ENCODE results near the gene CENPC. TPM values are rescaled to one million over a fixed set of nuclear protein-coding genes. Genes with fewer than 3 reads are reported as not detected.

CENPC gene
- total RNA-seq, 2 donors from 2014 or later: 22.9 to 32.3 TPM

DNA sequence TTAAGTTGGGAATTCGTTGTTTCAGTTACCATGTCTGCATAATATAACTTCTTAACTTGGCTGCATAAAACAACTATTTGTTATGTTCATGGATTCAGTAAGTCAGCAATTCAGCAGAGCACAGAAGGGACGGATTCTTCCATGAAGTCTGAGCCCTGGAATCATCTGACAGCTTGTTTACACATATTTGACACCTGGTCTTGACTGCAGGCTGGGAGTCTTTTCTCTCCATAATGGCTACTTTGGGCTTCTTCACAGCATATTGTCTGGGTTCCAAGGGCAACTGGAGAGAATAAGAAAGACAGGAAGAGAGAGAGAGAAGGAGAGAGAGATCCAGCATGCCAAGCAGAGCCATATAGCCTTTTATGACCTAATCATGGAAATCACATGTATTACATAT is 23.1 kb downstream of the CENPC start:
- Histone ChIP-seq H3K4me1 (ENCODE audit: control insufficient read depth, insufficient read depth, low read length) (no peaks in the 10 kb centered on the region), H3K27me3 (ENCODE audit: control insufficient read depth, insufficient read depth, low read length, poor library complexity, severe bottlenecking) (no peaks in the 10 kb centered on the region), H3K36me3 (ENCODE audit: control insufficient read depth, insufficient read depth, low read length) (peaks cover 29% of the 10 kb centered on the region), H3K4me3 (ENCODE audit: low read length) (no peak overlapping the region), H3K9me3 (ENCODE audit: control insufficient read depth, low read length) (no peaks in the 10 kb centered on the region), H3K27ac (ENCODE audit: low read depth, low read length) (no peak overlapping the region), H3K9ac (ENCODE audit: extremely low read depth, low read length, poor library complexity, severe bottlenecking) (no peak overlapping the region)
- peaks cover 34% of the 10 kb centered on the region for H3K36me3 Mint-ChIP-seq (ENCODE audit: low read depth)
- TF ChIP-seq, protein P1, sequence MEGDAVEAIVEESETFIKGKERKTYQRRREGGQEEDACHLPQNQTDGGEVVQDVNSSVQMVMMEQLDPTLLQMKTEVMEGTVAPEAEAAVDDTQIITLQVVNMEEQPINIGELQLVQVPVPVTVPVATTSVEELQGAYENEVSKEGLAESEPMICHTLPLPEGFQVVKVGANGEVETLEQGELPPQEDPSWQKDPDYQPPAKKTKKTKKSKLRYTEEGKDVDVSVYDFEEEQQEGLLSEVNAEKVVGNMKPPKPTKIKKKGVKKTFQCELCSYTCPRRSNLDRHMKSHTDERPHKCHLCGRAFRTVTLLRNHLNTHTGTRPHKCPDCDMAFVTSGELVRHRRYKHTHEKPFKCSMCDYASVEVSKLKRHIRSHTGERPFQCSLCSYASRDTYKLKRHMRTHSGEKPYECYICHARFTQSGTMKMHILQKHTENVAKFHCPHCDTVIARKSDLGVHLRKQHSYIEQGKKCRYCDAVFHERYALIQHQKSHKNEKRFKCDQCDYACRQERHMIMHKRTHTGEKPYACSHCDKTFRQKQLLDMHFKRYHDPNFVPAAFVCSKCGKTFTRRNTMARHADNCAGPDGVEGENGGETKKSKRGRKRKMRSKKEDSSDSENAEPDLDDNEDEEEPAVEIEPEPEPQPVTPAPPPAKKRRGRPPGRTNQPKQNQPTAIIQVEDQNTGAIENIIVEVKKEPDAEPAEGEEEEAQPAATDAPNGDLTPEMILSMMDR (conservative IDR thresholded peaks at IDR 0.05): no peak
- 78 to 90% methylated on average over 1 to 2 of the region's 2 CpGs for WGBS, 2 experiments (ENCODE audit: insufficient coverage in 1 of 2, insufficient read length in 1 of 2)
- H3K4me3 Mint-ChIP-seq: no peak overlapping the region
- H3K9me3 Mint-ChIP-seq: no peaks in the 10 kb centered on the region
- no peak overlapping the region for H3K27ac Mint-ChIP-seq
- H3K4me1 Mint-ChIP-seq: peaks cover 4% of the 10 kb centered on the region
- DNase-seq: peak; percentile 57
- no peaks in the 10 kb centered on the region for H3K27me3 Mint-ChIP-seq (ENCODE audit: insufficient read depth)

DNA sequence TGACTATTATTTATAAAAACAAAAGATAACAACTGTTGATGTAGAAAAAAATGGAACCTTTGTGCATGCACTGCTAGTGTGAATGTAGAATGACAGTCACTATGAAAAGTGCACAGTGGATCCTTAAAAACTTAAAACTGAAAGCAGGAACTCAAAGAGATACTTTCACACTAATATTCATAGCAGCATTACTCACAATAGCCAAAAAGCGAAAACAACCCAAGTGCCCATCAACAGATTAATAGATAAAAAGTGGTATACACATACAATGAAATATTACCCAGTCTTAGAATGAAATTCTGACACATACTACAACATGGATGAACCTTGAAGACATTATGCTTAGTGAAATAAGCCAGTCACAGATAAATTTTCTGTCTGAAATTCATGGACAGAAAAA is 23.8 kb downstream of the CENPC start:
- no peak overlapping the region for H3K27ac Mint-ChIP-seq
- WGBS, 2 experiments (ENCODE audit: insufficient coverage in 1 of 2, insufficient read length in 1 of 2): 100% methylated on average over 1 of the region's 1 CpG; no CpG with 5 or more reads in 1 of the 2 experiments
- TF ChIP-seq, protein P1 (conservative IDR thresholded peaks at IDR 0.05): no peak
- no peak overlapping the region for H3K9ac ChIP-seq (ENCODE audit: extremely low read depth, low read length, poor library complexity, severe bottlenecking)
- no peak for DNase-seq
- H3K36me3 Mint-ChIP-seq (ENCODE audit: low read depth): peaks cover 34% of the 10 kb centered on the region
- H3K27me3 Mint-ChIP-seq (ENCODE audit: insufficient read depth): no peaks in the 10 kb centered on the region
- peaks cover 30% of the 10 kb centered on the region for H3K36me3 ChIP-seq (ENCODE audit: control insufficient read depth, insufficient read depth, low read length)
- peaks cover 4% of the 10 kb centered on the region for H3K4me1 Mint-ChIP-seq
- H3K9me3 ChIP-seq (ENCODE audit: control insufficient read depth, low read length): no peaks in the 10 kb centered on the region
- no peak overlapping the region for H3K4me3 ChIP-seq (ENCODE audit: low read length)
- H3K27ac ChIP-seq (ENCODE audit: low read depth, low read length): no peak overlapping the region
- no peaks in the 10 kb centered on the region for H3K9me3 Mint-ChIP-seq
- no peak overlapping the region for H3K4me3 Mint-ChIP-seq
- no peaks in the 10 kb centered on the region for H3K4me1 ChIP-seq (ENCODE audit: control insufficient read depth, insufficient read depth, low read length)
- H3K27me3 ChIP-seq (ENCODE audit: control insufficient read depth, insufficient read depth, low read length, poor library complexity, severe bottlenecking): no peaks in the 10 kb centered on the region

DNA sequence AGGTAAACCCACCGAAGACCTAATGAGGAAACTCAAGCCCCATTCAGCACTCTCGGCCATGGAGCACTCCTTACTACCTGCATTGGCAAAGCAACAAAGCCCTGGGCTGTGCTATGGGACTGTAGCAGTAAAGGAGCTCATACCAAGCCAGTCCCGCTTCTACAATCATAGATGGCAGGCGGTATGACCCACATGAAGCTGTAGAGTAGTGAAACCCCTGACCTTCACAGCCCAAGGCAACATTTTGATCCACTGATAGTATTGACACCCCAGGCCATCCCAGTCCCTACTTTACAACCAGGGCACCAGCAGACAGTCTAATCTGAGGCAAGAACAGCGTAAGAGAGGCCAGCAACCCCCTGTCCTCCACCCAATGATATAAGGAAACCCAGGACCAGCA is 25.2 kb downstream of the CENPC start:
- no peak overlapping the region for H3K27ac ChIP-seq (ENCODE audit: low read depth, low read length)
- DNase-seq: no peak
- H3K4me3 Mint-ChIP-seq: no peak overlapping the region
- TF ChIP-seq, protein P1 (conservative IDR thresholded peaks at IDR 0.05): no peak
- 91 to 94% methylated on average over 3 to 5 of the region's 5 CpGs for WGBS, 2 experiments (ENCODE audit: insufficient coverage in 1 of 2, insufficient read length in 1 of 2)
- no peaks in the 10 kb centered on the region for H3K27me3 ChIP-seq (ENCODE audit: control insufficient read depth, insufficient read depth, low read length, poor library complexity, severe bottlenecking)
- H3K9ac ChIP-seq (ENCODE audit: extremely low read depth, low read length, poor library complexity, severe bottlenecking): no peak overlapping the region
- peaks cover 4% of the 10 kb centered on the region for H3K4me1 Mint-ChIP-seq
- H3K4me3 ChIP-seq (ENCODE audit: low read length): no peak overlapping the region
- H3K9me3 Mint-ChIP-seq: no peaks in the 10 kb centered on the region
- peaks cover 26% of the 10 kb centered on the region for H3K36me3 Mint-ChIP-seq (ENCODE audit: low read depth)
- H3K9me3 ChIP-seq (ENCODE audit: control insufficient read depth, low read length): no peaks in the 10 kb centered on the region
- no peak overlapping the region for H3K27ac Mint-ChIP-seq
- no peaks in the 10 kb centered on the region for H3K4me1 ChIP-seq (ENCODE audit: control insufficient read depth, insufficient read depth, low read length)
- H3K36me3 ChIP-seq (ENCODE audit: control insufficient read depth, insufficient read depth, low read length): peaks cover 41% of the 10 kb centered on the region
- H3K27me3 Mint-ChIP-seq (ENCODE audit: insufficient read depth): no peaks in the 10 kb centered on the region

Measured in endodermal cell (in vitro differentiated cells).